Mesenteric fat pad (tissue), 1 donor: ENCODE data around the gene SLC26A11. TPM values are rescaled to one million over a fixed set of nuclear protein-coding genes. Genes with fewer than 3 reads are reported as not detected.
"Not testable (repeated sequence)": the region's sequence is repeated elsewhere in the genome, so short reads cannot be mapped to it uniquely, and the experiment has no call there.

Experiments used
- DNase-seq: peaks from one replicate; pipeline ENCODE4 v3.0.0-alpha.2; 2020; ENCODE audit warnings: low spot score
- total RNA-seq: library from RNA; stranded (reverse); fragmentation: NEBNext Ultra II Directional; extraction: Animal tissue kit (Norgen Biotek cat#: 25700); gene quantifications from one replicate; pipeline ENCODE4 v1.2.1, GENCODE V29; 2021
- donor health status: DM: yes; HTN: yes; CAD: no.

SLC26A11 gene
- total RNA-seq, 1 donor from 2014 or later, result 13.2 TPM

GRCh38 chr17:80243526-80244433 is 23.6 kb downstream of the SLC26A11 start:
- no peak for DNase-seq

GRCh38 chr17:80244448-80244847 is 24.2 kb downstream of the SLC26A11 start:
- DNase-seq, result not testable (repeated sequence)

- DNase-seq, result no peak
These were observed 24.8 kb downstream of the SLC26A11 start for GRCh38 chr17:80244871-80245509.

GRCh38 chr17:80245566-80246265 is 25.5 kb downstream of the SLC26A11 start:
- no peak for DNase-seq

- DNase-seq, result no peak
These were observed 26.0 kb downstream of the SLC26A11 start for GRCh38 chr17:80246266-80246681.

- DNase-seq, result no peak
These were observed 26.5 kb downstream of the SLC26A11 start for GRCh38 chr17:80246726-80247125.

- no peak for DNase-seq
These were observed 27.3 kb downstream of the SLC26A11 start for GRCh38 chr17:80247561-80247960.

GRCh38 chr17:80248001-80248893 is 28.0 kb downstream of the SLC26A11 start:
- DNase-seq, result no peak

- no peak for DNase-seq
These were observed 28.9 kb downstream of the SLC26A11 start for GRCh38 chr17:80248894-80249710.

GRCh38 chr17:80251966-80252365 is 31.7 kb downstream of the SLC26A11 start:
- DNase-seq, result no peak

- no peak for DNase-seq
These were observed 32.6 kb downstream of the SLC26A11 start for GRCh38 chr17:80252871-80253270.

- DNase-seq, result no peak
These were observed 33.6 kb downstream of the SLC26A11 start for GRCh38 chr17:80253631-80254395.

GRCh38 chr17:80254396-80255251 is 34.4 kb downstream of the SLC26A11 start:
- DNase-seq, result no peak

GRCh38 chr17:80256034-80256350 is 35.8 kb downstream of the SLC26A11 start:
- DNase-seq, result no peak

GRCh38 chr17:80257716-80258213 is 37.5 kb downstream of the SLC26A11 start:
- DNase-seq, result no peak

GRCh38 chr17:80258296-80258695 is 38.1 kb downstream of the SLC26A11 start:
- not testable (repeated sequence) for DNase-seq

GRCh38 chr17:80259457-80260068 is 39.3 kb downstream of the SLC26A11 start:
- DNase-seq, result no peak

GRCh38 chr17:80260069-80260535 is 39.9 kb downstream of the SLC26A11 start:
- DNase-seq, result no peak
